Measurements from ENCODE around the gene ESPN.

The ESPN gene

GRCh38 chr1:6409053-6409452, 15.5 kb upstream of the ESPN start:
- DNase-seq: no peak

DNA sequence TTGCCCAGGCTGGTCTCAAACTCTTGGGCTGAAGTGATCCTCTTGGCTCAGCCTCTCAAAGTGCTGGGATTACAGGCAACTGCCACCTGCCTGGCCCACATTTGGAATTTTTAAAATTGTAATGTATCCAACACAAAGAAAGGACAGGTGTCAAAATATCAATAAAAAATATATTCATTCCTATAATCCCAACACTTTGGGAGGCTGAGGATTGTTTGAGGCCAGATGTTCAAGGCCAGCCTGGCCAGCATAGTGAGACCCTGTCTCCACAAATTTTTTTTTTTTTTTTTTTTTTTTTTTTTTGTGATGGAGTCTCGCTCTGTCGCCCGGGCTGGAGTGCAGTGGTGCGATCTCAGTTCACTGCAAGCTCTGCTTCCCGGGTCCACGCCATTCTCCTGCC, 14.8 kb upstream of the ESPN start:
- DNase-seq: no peak

- no peak for DNase-seq
Measured at GRCh38 chr1:6410248-6410893, 14.2 kb upstream of the ESPN start.

GRCh38 chr1:6412896-6413295, 11.7 kb upstream of the ESPN start:
- DNase-seq: no peak

GRCh38 chr1:6414443-6414844, 10.1 kb upstream of the ESPN start:
- DNase-seq: peak; percentile 64 to 66

- no peak for DNase-seq
Measured at GRCh38 chr1:6414881-6415626, 9.5 kb upstream of the ESPN start.

GRCh38 chr1:6416295-6416656, 8.3 kb upstream of the ESPN start:
- no peak for DNase-seq

- no peak for DNase-seq
Measured at GRCh38 chr1:6416906-6417305, 7.7 kb upstream of the ESPN start.

DNA sequence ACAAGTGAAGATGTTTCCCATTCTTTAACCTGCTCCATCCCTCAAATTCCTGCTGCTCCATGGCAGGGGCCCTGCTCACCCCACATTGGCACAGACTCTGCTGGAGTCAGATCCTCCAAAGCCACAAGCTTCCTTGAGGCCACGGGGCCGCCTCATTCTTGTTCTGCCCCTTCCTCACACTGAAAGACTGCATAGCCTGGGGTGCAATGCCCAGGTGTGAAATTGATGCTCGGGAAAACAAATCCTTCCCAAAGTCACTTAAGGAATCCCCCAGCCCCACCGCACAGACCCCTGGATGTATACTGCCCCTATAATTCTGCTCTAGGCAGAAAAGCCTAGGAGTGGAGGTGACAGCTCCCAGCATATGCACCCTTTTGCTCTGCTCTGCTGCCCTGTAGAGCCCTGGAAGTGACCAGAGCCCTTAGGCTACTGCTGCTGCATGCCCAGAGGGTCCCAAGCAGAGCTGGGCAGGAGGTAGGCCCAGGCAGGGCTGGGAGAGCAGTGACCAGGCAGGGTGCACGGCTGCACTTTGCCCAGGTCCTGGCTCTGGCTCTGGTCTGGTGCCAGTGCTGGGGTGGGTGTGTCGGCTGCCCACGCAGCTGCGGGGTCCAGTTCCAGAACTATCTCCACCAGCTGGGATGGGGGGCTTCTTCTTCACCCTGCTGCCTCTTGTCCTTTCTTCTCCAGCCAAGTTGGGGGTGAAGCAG, 6.5 kb upstream of the ESPN start:
- no peak for DNase-seq

DNA sequence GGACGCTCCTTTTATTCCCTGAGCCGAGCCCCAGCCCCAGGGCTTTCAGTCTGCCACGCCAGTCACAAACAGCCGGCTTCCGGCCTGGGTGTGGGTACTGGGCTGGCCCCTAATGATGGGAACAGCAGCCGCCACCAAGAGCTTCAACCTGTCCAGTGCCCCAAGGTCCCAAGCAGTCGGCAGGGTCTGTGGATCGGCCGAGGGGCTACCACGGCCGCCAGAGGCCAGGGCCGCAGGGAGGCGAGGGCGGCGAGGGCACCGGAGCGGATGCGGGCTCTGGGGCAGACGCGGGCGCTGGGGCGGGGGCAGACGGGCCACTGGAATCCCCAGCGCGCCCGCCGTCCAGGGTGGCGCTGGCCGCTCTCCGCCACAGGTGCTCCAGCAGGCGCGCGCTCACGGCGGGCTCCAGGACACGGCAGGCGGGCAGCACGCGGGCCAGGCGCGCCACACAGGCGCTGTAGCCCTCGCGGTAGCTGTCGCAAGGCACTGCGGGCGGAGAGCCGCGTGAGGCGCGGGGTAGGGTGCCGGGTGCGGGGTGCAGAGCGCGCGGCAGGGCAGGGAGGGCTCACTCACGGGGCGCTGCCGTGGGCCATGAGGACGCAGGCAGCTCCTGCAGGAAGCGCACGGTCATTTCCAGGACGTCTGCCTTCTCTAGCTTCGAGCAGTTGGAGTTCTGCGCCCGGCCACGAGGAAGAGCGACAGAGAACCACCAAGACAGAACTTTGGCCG, 5.7 kb upstream of the ESPN start:
- DNase-seq: no peak

DNA sequence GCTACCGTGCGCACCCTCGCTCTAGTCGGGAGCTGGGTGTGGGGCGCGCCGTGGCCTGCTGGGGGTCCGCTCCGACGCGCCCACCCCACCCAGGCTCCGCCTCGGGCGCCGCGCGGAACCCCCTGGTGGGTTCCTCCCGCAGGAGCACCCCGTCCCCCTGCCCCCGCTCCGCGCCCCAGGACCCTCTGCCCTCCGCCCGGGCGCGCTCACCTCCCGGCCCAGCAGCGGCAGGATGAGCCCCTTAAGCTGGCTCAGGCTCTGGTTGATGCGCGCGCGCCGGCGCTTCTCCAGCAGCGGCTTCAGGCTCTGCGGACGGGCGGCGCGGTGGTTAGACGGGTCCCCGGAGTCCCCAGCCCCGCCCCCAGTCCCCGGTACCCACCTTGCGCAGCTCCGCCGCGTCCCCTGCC, 5.2 kb upstream of the ESPN start:
- DNase-seq: peak in 1 of 2 donors; percentile 28

DNA sequence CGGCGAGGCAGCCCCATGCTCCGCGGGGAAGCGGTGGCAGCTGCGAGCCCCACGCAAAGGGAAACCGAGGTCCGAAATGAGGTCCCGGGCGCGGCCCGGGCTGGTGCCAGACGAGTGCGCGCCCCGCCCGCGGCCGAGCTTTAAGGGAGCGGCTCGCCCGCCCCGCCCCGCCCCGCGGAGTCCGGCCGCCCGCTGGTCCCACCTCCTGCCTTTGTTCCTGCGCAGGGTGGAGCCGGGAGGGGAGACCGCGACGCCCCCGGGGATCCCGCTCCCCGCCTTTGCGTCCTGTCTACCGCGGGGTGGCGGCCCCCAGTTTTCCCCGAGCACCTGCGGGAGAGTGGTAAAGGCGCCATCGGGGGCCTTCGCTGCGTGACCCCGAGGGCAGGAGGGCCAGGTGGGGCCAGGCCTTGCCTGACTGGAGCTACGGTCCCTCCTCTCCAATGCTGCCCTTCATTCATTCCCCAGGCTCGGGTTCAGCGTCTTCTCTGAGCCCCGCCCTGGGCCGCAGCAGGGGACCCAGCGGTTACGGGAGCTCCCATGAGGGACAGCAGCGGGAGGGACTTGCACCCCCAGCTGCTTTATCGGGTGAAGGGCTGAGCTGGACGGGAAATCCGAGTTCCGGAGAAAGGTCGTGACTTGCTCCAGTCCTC, 4.6 kb upstream of the ESPN start, which contains the start of gene HES2:
Gene HES2, minus strand, starts transcription at position 116 of the 650 bp plus-strand sequence. Its CDS starts 99 bp downstream, at position 17.
- DNase-seq: peak in 1 of 2 donors; percentile 32

DNA sequence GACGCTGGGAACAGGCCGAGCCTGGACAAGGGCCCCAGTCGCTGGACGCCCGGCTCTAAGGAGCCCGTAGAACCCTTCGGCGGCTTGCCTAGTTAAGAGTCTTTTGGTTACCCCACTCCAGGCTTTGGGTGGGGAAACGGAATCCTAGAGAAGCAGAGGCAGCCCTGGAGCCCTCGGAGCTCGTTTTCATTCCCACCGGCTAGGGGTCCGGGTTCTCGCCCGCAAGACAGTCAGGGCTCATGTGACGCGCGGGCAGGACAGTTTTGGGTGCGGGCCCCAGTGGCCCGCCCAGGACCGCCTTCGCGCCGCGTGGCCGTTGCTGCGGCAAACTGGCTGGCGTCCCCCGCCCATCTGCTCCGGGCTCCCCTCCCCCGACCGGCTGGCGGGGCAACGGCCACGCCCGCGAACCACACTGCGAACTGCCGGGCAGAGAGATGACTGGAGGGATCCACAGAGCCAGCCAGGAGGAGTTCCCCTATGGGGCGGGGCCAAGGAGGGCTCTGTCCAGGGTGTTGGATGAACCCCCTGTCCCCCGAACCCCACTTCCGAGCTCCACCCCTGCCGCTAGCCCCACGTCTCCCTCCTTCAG, 4.0 kb upstream of the ESPN start:
- DNase-seq: peak in 1 of 2 donors; percentile 22

GRCh38 chr1:6421266-6421665, 3.3 kb upstream of the ESPN start:
- no peak for DNase-seq

GRCh38 chr1:6423321-6423999, 1.1 kb upstream of the ESPN start:
- DNase-seq: peak; percentile 78 to 80

DNA sequence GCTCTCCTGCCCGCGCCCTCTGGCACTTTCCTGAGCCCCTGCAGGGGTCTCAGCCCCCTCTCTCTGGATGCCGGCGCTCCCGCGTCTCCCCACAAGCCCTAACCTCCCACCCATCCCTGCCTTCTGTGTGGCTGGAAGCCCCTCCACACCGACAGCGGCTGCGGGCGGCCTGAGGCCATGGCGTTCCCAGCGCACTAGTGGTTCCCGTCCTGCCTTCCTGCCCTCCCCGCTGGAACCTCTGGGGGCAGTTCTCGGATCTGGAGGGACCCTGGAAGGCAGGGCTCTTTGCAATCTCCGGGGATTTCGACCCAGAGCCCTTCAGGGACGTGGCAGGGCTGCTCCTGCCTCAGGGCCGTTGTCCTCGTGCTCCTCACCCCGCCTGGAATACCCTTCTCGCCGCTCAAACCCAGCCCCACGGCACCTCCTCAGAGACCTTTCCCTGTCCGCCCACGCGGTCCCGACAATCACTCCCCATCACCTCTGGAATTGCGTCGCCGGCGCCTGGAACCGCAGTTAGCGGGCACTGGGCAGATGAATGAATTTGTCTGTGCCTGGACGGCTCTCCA, 493 bp upstream of the ESPN start:
- no peak for DNase-seq

- DNase-seq: no peak
Measured at GRCh38 chr1:6425658-6426057, 1.1 kb downstream of the ESPN start.

DNA sequence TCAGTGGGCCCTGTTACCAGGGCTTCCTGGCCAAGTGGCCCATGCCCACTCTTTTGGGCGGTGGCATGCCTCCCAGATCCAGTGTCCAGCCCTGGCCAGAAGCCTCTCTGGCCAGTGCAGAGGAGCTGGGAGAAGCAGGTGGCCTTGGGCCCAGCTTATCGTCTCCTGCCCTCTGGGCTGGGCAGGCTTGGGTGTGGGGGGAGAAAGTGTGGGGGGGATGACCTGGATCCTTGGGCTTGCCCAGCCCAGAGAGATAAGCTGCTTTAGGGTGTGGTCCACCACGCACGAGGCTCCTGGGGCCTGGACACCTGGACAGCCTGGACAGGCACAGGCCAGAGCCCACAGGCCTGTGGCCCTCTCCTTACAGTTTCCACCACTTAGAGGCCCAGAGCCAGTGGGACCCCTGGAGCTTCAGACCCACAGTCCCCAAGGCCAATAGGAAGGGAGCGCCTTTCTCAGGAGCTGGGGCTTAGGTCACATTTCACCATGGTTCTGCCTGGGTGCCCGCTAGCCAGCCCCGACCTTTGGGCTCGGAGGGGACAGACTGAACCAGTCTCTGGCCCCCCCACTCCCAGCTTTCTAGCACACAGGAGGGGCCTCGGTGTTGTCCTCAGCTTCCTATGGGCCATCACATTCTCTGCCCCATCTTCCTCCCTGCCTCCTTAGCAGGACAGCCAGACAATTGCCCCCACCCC, 1.8 kb downstream of the ESPN start:
- DNase-seq: no peak

DNA sequence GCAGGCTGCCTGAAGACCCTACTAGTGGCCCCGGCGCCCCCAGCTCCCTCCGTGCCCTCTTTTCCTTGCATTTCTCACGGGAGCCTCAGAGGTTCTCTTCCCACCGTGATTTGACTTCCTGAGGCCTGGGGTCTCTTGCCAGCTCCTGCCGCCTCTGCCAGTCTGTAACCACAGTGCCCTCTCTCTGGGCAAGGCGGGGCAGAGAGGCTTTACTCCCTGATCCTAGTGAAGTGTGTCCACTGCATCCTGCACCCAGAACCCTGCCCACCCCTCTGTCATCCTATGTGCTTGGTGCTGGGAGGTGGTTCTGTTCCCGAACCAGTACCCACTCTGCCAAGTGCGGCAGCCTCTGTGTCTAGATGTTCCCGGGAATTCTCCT, 2.4 kb downstream of the ESPN start:
- DNase-seq: no peak
